GM19193 (cell line): Measurements from ENCODE around the gene SDC3.

Experiments
- POLR2A ChIP-seq: IDR thresholded peaks from 4 replicates; pipeline ENCODE4 v1.6.1; 2011; ENCODE audit not compliant: insufficient read depth, insufficient read length; ENCODE audit errors: extremely low read depth

The SDC3 gene

DNA sequence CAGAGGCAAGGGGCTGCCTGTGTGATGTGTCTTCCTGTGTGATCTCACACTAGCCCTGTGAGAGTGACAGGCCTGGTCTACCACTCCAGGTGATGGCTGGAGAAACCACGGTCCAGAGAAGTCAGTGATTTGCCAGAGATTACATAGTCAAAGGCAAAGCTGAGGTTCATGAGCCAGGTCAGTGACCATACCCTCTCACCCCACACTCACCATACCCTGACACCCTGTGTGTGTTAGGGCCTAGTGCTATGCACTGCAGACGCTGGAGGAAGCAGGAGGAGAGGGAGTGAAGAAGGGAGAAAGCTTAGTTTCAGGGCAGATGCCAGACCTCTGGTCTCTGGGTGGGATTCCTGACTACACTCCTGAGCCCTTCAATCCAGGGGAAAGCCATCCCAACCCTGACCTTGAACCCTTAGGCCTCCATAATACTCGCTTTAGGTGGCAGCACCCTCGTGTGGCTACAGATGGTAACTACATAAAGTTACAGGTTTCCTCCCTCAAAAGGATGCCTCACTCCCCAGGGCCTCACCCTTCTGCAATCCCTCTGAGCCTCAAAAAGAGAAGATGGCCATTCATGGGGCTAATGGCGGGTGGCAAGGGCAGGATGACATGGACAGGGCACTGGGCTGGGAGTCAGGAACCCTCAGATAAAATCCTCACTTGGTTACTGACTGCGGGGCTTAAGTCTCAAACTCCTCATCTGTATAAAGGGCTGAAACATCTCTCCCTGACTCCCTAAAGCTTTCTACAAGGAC, 20.8 kb upstream of the SDC3 start:
- no peak for TF ChIP-seq POLR2A

- no peak for TF ChIP-seq POLR2A
Measured at GRCh38 chr1:30928789-30929134, 20.2 kb upstream of the SDC3 start.

- TF ChIP-seq POLR2A, result no peak
Measured at GRCh38 chr1:30928171-30928570, 19.6 kb upstream of the SDC3 start.

- TF ChIP-seq POLR2A, result no peak
Measured at GRCh38 chr1:30927448-30927847, 18.9 kb upstream of the SDC3 start.

GRCh38 chr1:30923597-30923996, 15.0 kb upstream of the SDC3 start:
- TF ChIP-seq POLR2A, result no peak

GRCh38 chr1:30920827-30921226, 12.3 kb upstream of the SDC3 start:
- TF ChIP-seq POLR2A, result no peak

DNA sequence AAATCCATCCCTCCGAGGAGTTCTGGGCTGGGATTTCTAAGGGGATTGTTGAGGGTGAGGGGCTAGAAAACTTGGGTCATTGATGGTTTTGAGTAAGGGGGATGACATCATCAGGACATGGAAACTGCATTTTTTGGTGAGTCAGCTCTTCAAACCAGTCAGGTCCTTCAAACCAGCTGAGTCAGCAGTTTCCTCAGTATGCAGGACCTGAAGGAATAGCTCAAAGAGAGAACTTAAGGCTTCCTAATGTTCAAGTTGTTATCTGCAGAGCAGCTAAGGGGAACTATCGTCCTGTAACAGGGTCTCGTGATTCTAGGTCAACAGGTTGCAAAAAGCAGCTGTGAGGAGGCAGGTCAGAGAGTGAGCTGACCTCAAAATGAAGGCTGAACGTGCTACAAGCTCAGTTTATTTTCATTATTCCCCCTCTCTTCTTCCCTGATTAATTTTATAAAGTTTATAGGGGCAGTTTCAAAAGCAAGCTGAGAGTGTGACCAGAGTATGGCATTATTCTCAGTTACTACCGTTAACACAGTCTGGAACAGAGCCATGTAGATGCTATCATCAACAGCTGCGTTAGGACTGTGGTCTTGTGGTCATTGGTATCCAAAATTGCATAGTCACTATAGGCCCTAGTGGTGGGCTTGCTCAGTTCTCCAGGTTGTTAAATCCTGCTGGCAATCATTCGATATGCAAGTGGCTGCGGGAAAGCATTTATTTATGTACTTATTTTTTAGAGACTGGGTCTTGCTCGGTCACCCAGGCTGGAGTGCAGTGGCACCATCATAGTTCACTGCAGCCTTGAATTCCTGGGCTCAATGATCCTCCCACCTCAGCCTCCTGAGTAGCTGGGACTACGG, 10.7 kb upstream of the SDC3 start:
- no peak for TF ChIP-seq POLR2A

- TF ChIP-seq POLR2A, result no peak
Measured at GRCh38 chr1:30916296-30916695, 7.7 kb upstream of the SDC3 start.

DNA sequence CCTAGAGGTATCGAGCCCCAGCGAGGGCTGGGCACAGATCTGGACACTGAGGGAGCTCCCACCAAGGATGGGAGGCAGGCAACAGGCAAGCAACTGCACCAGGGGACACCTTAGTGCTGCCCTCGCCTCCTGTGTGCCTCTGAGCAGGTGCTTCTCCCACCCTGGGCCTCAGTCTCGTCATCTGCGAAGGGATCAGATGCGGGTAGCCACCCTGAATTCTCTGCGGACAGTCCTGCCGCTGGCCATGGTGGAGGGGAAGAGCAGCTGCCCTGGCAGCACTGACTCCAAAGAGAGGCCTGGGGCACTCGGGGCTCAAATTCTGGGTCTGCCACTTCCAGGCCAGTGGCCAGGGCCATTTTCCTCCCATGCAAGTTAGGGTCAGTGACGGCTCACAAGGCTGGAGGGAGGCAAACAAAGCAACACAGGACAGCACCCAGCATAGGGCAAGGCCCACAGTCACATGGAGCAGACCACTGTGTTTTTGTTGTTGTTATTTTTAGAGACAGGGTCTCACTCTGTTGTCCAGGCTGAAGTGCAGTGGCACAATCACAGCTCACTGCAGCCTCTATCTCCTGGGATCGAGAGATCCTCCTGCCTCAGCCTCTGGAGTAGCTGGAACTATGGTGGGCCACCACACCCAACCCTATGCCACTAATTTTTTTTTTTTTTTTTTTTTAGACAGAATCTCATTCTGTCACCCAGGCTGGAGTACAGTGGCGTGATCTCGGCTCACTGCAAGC, 7.1 kb upstream of the SDC3 start:
- TF ChIP-seq POLR2A, result no peak

DNA sequence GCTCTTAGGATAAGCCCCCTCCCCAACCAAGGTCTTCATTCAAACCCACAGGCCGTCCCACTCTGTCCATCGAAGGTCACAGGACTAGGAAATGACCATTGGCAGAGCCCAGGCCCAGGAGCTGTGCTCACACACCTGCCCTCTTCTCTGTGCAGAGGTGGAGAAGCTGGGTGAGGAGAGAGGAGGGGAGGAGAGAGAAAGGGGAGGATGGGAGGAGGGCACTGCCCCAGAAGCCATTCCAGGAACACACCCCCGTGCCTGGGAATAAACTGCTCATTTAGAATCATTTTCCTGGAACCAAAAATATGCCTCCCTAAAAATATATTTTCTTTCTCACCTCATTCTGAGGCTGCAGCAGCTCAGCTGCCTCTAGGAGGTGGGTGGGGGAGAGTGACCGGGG, 6.4 kb upstream of the SDC3 start:
- no peak for TF ChIP-seq POLR2A

- no peak for TF ChIP-seq POLR2A
Measured at GRCh38 chr1:30914587-30914922, 6.0 kb upstream of the SDC3 start.

DNA sequence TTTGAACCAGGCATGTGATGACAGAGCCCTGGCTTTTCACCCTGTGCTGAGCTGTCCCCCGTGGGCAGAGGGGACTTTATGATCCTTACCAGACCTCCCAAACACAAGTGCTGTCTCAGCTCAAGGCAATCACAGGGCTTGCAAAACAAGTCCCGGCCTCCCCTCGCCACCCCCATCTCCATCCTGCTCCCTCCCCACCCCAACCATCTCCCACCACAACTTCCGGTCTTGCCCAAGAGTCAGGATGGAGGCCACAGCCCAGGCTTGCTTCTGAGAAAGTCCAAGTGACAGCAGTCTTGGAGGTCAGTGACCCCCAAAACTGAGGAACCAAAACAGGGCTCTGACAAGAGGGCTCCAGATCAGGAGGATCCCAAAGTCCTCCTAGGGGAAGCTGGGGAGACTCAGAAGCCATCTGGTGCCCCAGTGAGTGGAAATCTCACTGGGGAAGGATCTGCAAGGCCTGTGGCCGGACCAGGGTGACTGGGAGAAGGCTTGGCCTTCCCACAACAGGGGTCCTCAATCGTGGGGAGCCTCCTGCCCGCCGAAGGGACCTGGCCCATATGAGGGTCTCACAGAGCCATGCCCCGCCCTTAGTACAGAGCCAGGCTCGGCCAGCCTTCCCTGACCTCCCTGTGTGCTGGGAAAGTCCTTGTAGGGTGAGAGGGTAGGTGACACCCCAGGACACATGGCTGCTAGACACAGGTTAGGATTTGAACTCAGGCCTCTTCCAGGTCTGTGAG, 4.5 kb upstream of the SDC3 start:
- no peak for TF ChIP-seq POLR2A

GRCh38 chr1:30912224-30912623, 3.7 kb upstream of the SDC3 start:
- no peak for TF ChIP-seq POLR2A

- TF ChIP-seq POLR2A, result no peak
Measured at GRCh38 chr1:30911059-30911954, 2.7 kb upstream of the SDC3 start.
